ENCODE measurements around the gene RGSL1.
A peak's percentile ranks its signal among the peaks of the same experiment; 100 is the strongest.

Gene RGSL1

GRCh38 chr1:182601416-182601786 is 151.5 kb downstream of the RGSL1 start:
- no peak overlapping the region for H3K27ac Mint-ChIP-seq
- no peaks in the 10 kb centered on the region for H3K9me3 Mint-ChIP-seq (ENCODE audit: low read depth)
- H3K4me3 Mint-ChIP-seq = no peak overlapping the region
- H3K27me3 Mint-ChIP-seq = no peaks in the 10 kb centered on the region
- H3K36me3 Mint-ChIP-seq = peaks cover 10% of the 10 kb centered on the region
- peaks cover 12% of the 10 kb centered on the region for H3K4me1 Mint-ChIP-seq (ENCODE audit: low read depth)

- Mint-ChIP-seq H3K27ac (no peak overlapping the region), H3K4me1 (ENCODE audit: low read depth) (peaks cover 12% of the 10 kb centered on the region), H3K27me3 (no peaks in the 10 kb centered on the region), H3K36me3 (peaks cover 10% of the 10 kb centered on the region), H3K4me3 (no peak overlapping the region), H3K9me3 (ENCODE audit: low read depth) (no peaks in the 10 kb centered on the region)
Measured at GRCh38 chr1:182601913-182602312, 152.0 kb downstream of the RGSL1 start.

- Mint-ChIP-seq H3K4me3 (no peak overlapping the region), H3K36me3 (peaks cover 10% of the 10 kb centered on the region), H3K27ac (peak overlapping the region; percentile 84), H3K4me1 (ENCODE audit: low read depth) (peaks cover 16% of the 10 kb centered on the region), H3K27me3 (peaks cover under 1% of the 10 kb centered on the region), H3K9me3 (ENCODE audit: low read depth) (no peaks in the 10 kb centered on the region)
Measured at GRCh38 chr1:182602935-182603645, 153.1 kb downstream of the RGSL1 start.

GRCh38 chr1:182603646-182604174 is 153.8 kb downstream of the RGSL1 start:
- Mint-ChIP-seq H3K27ac (peak overlapping the region; percentile 84), H3K4me1 (ENCODE audit: low read depth) (peaks cover 18% of the 10 kb centered on the region), H3K36me3 (peaks cover 10% of the 10 kb centered on the region), H3K4me3 (no peak overlapping the region), H3K27me3 (peaks cover 7% of the 10 kb centered on the region), H3K9me3 (ENCODE audit: low read depth) (no peaks in the 10 kb centered on the region)

GRCh38 chr1:182604175-182605164 is 154.5 kb downstream of the RGSL1 start, which contains the start of gene RGS16:
Gene RGS16, minus strand, starts transcription at chr1:182604389. Its CDS starts 130 bp downstream, at chr1:182604259.
- Mint-ChIP-seq H3K9me3 (ENCODE audit: low read depth) (no peaks in the 10 kb centered on the region), H3K27me3 (peaks cover 13% of the 10 kb centered on the region), H3K4me3 (peak within 1 kb of the TSS; percentile 30), H3K36me3 (peaks cover 10% of the 10 kb centered on the region), H3K4me1 (ENCODE audit: low read depth) (peaks cover 21% of the 10 kb centered on the region), H3K27ac (peak within 1 kb of the TSS; percentile 84)

GRCh38 chr1:182607566-182607965 is 157.6 kb downstream of the RGSL1 start:
- Mint-ChIP-seq H3K27me3 (peaks cover 29% of the 10 kb centered on the region), H3K4me1 (ENCODE audit: low read depth) (peaks cover 18% of the 10 kb centered on the region), H3K4me3 (no peak overlapping the region), H3K27ac (no peak overlapping the region), H3K36me3 (peaks cover 6% of the 10 kb centered on the region), H3K9me3 (ENCODE audit: low read depth) (no peaks in the 10 kb centered on the region)

GRCh38 chr1:182608236-182608635 is 158.3 kb downstream of the RGSL1 start:
- peaks cover 22% of the 10 kb centered on the region for H3K4me1 Mint-ChIP-seq (ENCODE audit: low read depth)

GRCh38 chr1:182608845-182609610 is 159.1 kb downstream of the RGSL1 start:
- H3K27ac Mint-ChIP-seq = no peak overlapping the region
- no peaks in the 10 kb centered on the region for H3K36me3 Mint-ChIP-seq
- H3K9me3 Mint-ChIP-seq (ENCODE audit: low read depth) = no peaks in the 10 kb centered on the region
- H3K4me3 Mint-ChIP-seq = no peak overlapping the region
- H3K4me1 Mint-ChIP-seq (ENCODE audit: low read depth) = peaks cover 30% of the 10 kb centered on the region
- peaks cover 38% of the 10 kb centered on the region for H3K27me3 Mint-ChIP-seq

More at GRCh38 chr1:182608236-182608635, 158.3 kb downstream of the RGSL1 start:
- H3K27me3 Mint-ChIP-seq = peaks cover 33% of the 10 kb centered on the region
- no peak overlapping the region for H3K27ac Mint-ChIP-seq
- no peaks in the 10 kb centered on the region for H3K9me3 Mint-ChIP-seq (ENCODE audit: low read depth)
- H3K4me3 Mint-ChIP-seq = no peak overlapping the region
- peaks cover 4% of the 10 kb centered on the region for H3K36me3 Mint-ChIP-seq
